Measurements from ENCODE around the gene LDLRAD2.

The LDLRAD2 gene

GRCh38 chr1:21868941-21869454 is 56.9 kb downstream of the LDLRAD2 start:
- no peak for DNase-seq (ENCODE audit: low read depth in 2 of 2)
- TF ChIP-seq CTCF (IDR thresholded peaks at IDR 0.05; ENCODE audit: low read depth, low read length), result no peak
- no peak overlapping the region for H3K4me3 ChIP-seq (replicated peaks in 1 of 2; ENCODE audit: low read depth in 2 of 2, low read length in 2 of 2)

- peak; percentile 91 to 92 for DNase-seq (ENCODE audit: low read depth in 2 of 2)
- TF ChIP-seq CTCF (IDR thresholded peaks at IDR 0.05; ENCODE audit: low read depth, low read length), result no peak
- no peak overlapping the region for H3K4me3 ChIP-seq (replicated peaks in 1 of 2; ENCODE audit: low read depth in 2 of 2, low read length in 2 of 2)
Observed at GRCh38 chr1:21869620-21870121, 57.6 kb downstream of the LDLRAD2 start.

- no peak overlapping the region for H3K4me3 ChIP-seq (replicated peaks in 1 of 2; ENCODE audit: low read depth in 2 of 2, low read length in 2 of 2)
- no peak for DNase-seq (ENCODE audit: low read depth in 2 of 2)
- no peak for TF ChIP-seq CTCF (IDR thresholded peaks at IDR 0.05; ENCODE audit: low read depth, low read length)
Observed at GRCh38 chr1:21870611-21871010, 58.5 kb downstream of the LDLRAD2 start.

GRCh38 chr1:21871943-21872342 is 59.9 kb downstream of the LDLRAD2 start:
- no peak for TF ChIP-seq CTCF (IDR thresholded peaks at IDR 0.05; ENCODE audit: low read depth, low read length)
- no peak for DNase-seq (ENCODE audit: low read depth in 2 of 2)
- H3K4me3 ChIP-seq (replicated peaks in 1 of 2; ENCODE audit: low read depth in 2 of 2, low read length in 2 of 2), result no peak overlapping the region

- no peak for TF ChIP-seq CTCF (IDR thresholded peaks at IDR 0.05; ENCODE audit: low read depth, low read length)
- DNase-seq (ENCODE audit: low read depth in 2 of 2), result no peak
- H3K4me3 ChIP-seq (replicated peaks in 1 of 2; ENCODE audit: low read depth in 2 of 2, low read length in 2 of 2), result no peak overlapping the region
Observed at GRCh38 chr1:21872445-21873079, 60.5 kb downstream of the LDLRAD2 start.

GRCh38 chr1:21873174-21873573 is 61.1 kb downstream of the LDLRAD2 start:
- no peak for DNase-seq (ENCODE audit: low read depth in 2 of 2)
- H3K4me3 ChIP-seq (replicated peaks in 1 of 2; ENCODE audit: low read depth in 2 of 2, low read length in 2 of 2), result no peak overlapping the region
- no peak for TF ChIP-seq CTCF (IDR thresholded peaks at IDR 0.05; ENCODE audit: low read depth, low read length)
